NCI-H345 treated with DMSO at 0.1 percent for 48 hours (cell line): Measurements from ENCODE around the gene CTDSPL.
"Not testable (repeated sequence)": the region's sequence is repeated elsewhere in the genome, so short reads cannot be mapped to it uniquely, and the experiment has no call there.

Source experiments
- DNase-seq: peaks from one replicate; lab custom pipeline; 2025; ENCODE audit not compliant: unreplicated experiment; lab: John Stamatoyannopoulos, UW

CTDSPL gene

DNA sequence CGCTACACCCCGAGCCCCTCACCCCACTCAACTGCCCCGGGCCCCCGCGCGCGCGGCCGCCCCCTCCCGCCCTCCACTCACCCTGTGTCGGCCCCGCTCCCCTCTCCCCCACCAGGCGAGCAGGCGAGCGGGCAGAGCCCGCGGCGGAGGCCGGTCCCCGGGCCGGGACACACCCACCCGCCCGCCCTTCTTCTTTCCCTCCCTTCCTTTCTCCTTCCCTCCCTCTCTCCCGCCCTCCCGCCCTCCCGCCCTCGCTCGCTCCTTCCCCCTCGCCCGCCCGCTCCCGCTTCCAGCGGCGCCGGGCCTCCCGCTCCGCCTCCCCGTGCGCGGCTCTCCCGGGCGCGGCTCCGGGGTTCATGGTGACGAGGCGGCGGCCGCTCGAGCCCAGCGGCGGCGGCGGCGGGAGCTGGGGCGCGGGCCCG, at the start of gene CTDSPL:
Gene CTDSPL (plus strand): TSS at position 261 of the 422 bp plus-strand sequence. CDS start 320 bp downstream, outside the sequence.
- DNase-seq: no peak

DNA sequence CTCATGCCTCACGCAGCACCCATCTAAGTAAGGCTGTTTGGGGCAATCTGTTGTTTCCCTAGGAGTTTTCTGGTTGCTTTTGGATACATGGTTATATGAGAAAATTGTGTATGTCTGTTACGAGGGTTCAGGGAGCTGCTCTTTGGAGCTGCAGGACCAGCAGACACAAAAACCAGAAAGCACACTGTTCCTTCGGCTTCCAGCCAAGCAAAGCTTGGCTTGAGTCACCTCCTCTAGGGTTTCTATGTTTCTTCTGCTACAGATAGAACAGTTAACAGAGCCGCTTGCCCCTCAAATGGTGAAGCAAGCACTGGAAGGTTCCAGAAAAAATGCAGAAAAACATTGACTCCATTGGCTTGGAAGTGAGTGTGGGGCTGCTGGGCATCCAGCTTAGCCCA, 49.2 kb upstream of the CTDSPL start:
- DNase-seq: no peak

DNA sequence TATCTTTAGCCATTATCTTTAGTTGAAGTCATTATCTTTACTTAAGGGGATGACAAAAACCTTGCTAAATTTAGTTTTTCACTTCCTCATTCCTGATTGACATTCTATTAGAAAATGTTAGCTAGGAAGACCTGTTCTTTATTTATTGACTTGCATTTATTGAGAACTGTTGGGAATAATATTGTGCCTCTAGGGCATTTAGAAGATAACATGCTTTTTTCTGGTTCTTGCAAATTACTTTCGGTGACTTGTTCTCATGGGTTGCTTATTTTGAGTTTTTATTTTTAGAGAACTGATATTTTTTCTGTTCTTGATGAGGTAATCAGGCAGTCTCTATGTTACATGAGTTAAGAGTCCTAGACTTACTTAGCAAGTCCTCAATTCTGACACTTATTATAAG, 48.3 kb upstream of the CTDSPL start:
- no peak for DNase-seq

DNA sequence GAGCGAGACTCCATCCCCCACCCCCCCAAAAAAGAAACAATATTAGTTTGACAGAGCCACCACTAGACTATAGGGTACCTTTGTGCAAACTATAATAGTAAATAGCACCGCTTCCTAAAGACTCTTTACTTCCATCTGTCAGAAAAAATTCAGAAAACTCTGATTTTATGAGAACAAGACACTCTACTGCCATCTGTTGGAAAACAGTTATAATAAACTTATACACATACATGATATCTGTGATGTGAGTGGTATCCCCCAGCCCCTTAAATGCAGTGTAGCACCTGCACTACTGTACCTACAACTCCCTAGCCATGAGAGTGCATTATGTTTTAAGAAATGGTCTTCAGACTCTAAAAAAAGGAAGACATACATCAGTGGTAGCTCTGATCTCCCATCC, 47.1 kb upstream of the CTDSPL start:
- no peak for DNase-seq

GRCh38 chr3:37815156-37815555, 46.5 kb upstream of the CTDSPL start:
- DNase-seq: not testable (repeated sequence)

GRCh38 chr3:37816271-37816670, 45.4 kb upstream of the CTDSPL start:
- DNase-seq: no peak

DNA sequence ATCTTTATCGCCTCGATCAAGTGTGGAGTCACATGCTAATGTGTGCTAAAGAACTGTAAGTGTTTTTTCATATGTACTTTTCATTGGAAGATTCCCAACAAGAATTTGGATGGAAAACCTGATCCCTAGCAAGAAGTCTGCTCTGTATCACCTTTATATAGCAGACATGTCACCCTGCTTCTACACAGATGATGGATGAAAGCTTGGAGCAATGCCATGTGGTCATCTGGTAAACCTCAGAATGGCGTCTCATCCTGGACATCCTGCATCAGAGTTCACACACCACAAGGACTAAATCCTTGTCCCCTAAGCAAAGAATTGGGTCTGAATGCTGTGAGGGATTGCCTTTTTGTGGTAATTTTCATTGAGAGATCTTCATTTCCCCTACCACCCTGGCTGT, 42.1 kb upstream of the CTDSPL start:
- no peak for DNase-seq

DNA sequence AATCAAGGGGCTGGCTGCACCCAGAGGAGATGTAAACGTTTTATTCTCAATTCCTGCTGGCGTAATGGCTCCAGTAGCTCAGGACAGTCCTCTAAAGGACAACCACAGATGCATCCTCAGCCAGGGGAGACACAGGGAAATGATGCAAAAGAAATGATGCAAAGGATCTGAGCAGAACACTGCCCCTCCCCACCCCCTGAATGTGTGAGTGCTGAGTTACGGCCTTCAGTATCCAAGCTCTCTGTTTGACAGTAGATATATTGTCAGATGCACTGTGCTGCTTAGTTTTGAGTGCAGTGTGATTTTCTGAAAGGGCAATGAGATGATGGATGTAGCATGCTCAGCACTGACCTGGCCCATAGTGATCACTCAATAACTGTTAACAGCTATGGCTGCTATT, 41.4 kb upstream of the CTDSPL start:
- no peak for DNase-seq

- no peak for DNase-seq
Observed at GRCh38 chr3:37823189-37823588, 38.5 kb upstream of the CTDSPL start.

- DNase-seq: no peak
Observed at GRCh38 chr3:37824090-37824953, 37.4 kb upstream of the CTDSPL start.

GRCh38 chr3:37824954-37825328, 36.7 kb upstream of the CTDSPL start:
- DNase-seq: no peak

DNA sequence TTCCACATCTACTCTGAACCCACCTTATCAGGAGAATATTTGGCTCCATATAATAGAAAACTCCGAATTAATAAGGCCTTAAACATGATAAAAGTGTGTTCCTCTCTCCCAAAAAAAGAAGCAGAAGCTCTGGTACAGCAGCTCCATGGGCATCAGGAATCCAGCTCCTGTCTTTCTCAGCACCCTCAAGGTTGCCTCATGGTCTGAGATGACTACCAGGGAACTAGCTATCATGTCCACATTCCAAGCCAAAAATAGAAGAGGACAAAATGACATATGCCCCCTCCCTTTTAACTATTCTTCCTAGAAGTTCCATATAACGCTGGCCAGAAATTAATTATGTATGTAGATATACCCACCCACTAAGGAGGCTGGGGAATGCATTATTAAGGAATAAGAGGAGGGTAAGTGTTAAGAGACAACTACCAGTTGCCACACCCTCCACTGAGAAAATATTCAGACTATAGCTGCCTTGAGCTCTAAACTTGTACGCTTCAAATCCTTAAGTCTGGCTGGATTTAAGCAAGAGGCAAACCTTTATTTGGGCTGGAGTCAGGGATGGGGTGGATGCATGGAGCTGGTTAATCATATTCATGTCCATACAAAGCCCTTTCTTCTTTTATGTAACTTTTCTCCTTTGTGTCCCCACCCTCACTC, 35.8 kb upstream of the CTDSPL start:
- DNase-seq: no peak

- DNase-seq: no peak
Observed at GRCh38 chr3:37826502-37826901, 35.2 kb upstream of the CTDSPL start.

DNA sequence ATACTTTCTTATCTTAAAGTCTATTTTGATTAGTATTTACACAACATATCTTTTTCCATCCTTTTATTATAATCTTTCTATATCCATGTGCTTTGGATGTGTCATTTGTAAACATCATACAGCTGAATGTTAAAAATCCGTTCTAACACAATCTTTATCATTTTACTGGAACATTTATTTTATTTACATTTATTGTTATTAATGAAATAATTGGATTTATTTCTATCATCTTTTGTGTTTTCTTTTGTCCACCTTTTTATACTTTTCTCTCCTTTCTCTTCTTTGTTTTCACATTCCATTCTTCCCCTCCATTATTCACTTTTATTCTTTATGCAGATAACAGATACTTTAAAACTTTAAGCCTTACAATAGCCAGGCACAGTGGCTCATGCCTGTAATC, 34.7 kb upstream of the CTDSPL start:
- no peak for DNase-seq

DNA sequence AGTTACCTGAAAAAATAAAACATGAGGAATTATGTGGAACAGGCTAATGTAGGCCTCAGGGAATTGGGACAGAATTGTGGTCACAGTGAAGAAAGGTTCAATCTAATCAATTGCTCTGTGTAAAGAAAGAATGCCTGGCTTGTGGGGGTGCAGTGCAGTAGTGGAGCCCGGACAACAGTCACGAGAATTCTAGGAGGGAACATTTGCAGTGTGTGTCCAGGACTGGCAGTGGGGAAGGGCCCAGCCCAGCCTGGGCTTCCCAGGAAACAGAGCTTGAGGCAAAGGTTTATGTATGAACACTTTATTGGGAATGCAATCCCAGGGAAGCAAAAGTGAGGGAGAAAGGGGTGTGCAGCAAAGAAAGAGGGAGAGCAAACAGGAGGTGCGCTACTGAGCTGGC, 29.2 kb upstream of the CTDSPL start:
- no peak for DNase-seq

DNA sequence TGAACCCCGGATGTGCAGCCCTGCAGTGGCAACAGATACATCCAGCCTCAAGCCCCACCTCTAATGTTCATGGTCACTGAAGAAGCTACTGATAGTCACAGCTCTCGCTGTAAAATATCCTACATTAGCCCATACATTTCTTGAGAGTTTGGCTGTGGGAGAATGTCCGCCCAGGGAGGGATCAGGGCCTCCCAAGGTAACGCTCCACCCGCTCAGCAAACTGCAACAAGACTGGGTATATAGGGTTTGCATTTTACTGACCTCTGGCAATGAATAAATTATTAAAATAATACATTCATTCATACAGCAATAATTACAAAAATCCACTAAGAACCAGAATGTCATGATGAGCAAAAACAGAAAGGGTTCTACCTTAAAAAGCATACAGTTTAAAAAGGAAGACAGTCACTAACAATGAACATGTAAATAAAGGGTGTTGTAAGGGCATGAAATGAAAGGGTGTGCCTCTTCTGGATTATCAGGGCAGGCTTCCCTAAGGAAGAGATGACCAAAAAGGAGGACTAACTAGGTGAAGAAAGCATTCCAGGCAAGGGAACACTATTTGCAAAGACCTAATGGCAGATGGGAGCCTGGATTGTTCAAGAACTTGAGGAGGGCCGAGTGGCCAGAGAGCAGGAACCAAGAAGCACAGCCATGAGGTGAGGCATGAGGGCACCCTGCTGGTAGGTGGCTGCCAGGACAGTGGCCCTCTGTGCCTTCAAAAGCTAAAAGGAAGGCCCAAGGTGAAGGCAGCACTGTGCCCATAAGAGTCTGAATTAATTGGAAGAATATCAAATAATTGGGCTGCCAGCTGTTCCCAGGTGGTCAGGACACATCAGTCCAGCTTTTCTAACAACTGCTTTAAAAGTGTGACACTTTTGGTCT, 28.1 kb upstream of the CTDSPL start:
- DNase-seq: no peak

DNA sequence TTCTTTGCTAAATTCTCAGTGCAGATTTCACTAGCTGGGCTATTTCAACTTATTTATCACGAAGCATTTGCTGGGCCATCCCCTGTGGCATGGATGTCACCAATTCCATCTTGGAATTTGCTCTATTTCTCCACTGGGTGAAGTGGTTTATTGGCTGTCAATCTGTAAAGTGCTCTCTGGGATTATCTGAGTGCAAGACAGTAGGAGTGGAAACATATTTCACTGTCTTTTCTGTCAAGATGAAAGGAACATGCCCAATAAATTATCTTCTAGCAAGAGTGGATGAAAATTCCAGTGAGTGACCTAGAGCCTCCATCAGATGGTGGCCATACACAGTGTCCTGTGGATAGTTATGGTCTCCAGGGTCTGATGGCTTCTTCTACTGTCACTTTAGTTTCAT, 25.1 kb upstream of the CTDSPL start:
- DNase-seq: no peak

GRCh38 chr3:37847689-37848088, 14.0 kb upstream of the CTDSPL start:
- no peak for DNase-seq

GRCh38 chr3:37849146-37849923, 12.3 kb upstream of the CTDSPL start:
- DNase-seq: no peak

DNA sequence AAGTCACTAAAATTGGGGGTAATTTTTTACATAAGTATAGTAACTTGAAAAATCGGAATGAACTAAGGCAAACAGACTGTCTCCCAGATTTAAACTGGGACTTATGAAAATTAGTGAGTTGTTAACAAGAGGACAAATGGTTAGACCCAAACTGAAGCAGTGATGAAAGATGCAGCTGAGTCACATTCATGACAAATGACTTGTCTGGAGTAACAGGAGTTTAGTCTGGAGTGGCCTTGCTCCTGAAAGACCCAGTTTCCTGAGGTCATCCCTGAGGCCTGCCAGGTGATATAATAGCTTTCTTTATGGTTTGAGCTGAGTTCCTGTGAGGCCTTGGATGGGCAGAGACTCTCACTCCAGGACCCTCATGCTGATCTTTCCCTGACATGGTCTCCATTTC, 9.6 kb upstream of the CTDSPL start:
- DNase-seq: no peak

DNA sequence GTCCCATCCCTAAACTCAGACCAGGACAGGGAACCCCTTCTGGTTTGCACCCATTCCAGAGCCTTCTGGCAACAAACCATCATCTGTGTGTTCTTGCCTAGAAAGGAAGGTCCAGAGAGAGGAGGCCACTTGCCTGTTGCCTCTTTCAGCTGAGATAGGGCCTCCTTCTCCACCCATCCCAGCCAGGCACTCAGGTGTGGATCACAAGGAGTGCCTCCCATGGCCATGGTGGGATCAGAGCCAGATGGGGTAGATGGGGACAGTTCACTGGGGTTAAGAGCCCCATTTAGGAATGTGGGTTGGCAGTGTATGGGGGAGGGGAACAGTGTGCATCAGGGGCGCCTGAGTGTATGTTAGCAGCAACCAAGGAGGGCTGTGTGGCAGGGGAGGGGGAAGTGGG, 8.9 kb upstream of the CTDSPL start:
- DNase-seq: no peak
